ENCODE results near the gene MGAT4A. TPM values are rescaled to one million over a fixed set of nuclear protein-coding genes. Genes with fewer than 3 reads are reported as not detected.

The MGAT4A gene
- total RNA-seq (2014; rRNA removed; shearing (Covaris generic)), result 8.0 and 15.5 TPM in 2 replicates

DNA sequence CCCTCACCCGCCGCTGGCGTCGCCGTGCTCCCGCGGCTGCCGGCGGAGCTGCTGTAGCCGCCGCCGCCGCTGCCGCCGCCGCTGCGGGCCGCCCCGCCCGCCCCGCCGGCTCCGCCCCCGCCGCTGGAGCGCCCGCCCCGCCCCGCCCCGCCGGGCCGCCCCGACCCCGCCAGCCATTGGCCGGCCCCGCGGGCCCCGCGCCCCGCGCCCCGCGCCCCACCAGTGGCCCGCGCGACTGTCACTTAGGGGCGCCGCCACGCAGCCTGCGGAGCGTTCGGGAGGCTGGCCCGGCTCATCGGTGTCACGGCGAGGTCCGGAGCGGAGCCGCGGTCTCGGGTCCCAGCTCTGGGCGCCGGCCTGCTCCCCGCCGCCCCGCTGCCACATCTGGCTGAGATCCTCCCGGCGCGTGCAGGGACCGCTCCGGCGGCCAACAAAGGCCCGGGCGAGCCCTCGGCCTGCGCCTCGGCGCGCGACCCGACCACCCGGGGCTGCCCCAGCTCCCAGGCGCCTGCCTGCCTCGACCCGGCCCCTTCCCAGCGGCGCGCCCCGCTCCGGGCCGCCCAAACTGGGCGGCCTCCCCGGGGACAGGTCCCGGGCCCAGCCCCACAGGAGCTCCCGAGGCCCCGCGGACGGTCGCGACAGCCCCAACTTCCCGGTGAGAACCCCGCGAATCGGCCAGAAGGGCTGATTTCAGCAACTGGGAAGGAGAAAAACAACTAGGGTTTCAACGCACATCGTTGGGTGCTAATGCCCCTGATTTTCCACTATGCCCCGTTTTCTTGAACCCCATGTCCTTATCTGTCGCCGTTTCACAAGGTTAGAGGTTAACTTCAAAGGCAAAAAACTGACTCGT, at the start of gene MGAT4A:
Gene MGAT4A, minus strand, starts transcription at position 92 of the 853 bp plus-strand sequence. CDS start 4,800 bp downstream, outside the sequence.
- peak; percentile 22 for DNase-seq (ENCODE audit: low spot score)

DNA sequence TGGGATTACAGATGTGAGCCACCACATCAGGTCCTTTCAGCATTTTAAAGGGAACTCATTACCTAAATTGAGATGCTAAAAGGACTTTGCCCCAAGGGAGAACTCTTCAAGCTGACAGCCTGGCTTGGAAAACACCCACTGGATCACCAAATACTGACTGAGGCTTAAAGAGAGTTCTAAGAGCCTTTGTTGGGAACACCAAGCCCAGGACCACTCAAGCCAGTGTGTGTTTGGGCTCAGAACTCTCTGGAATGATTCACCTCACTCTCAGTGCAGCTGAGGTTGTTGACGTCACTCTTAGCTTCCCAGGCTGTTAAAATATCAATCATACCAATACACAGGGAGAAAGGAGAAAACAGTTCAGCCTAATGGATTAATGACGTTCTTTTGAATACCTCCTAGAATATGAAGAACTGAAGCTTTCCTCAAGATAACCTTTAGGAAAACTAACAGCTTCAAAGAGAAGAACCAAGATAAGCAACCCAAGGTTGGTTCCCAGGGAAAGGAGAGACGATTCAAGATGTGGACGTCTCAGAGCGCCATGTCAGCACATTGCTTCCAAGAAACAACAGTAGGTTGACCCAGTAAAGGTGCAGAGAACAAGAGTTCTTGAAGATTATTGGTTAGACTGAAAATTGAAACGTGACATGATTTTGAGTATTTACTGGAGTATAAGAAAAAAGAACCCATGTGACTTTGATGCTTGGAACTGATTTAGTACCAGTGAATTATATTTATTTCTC, 48.0 kb upstream of the MGAT4A start:
- DNase-seq (ENCODE audit: low spot score), result no peak

DNA sequence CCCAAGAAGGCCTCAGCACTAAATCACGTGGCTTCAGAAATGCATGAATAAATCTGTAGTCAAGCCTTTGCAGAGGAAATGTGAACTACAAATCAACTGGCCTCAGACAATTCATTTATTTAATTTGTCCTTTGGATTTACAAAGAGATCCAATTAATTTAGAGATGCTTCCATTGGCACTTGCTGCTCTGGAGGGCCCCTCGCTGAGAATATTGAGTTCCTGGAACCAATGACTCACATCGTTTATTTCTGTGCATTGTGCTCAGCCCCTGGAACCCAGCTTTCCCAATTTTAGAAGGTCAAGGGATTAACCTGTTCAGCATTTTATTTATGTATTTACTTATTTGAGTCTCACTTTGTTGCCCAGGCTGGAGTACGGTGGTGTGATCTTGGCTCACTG, 47.2 kb upstream of the MGAT4A start:
- DNase-seq (ENCODE audit: low spot score), result peak; percentile 10

DNA sequence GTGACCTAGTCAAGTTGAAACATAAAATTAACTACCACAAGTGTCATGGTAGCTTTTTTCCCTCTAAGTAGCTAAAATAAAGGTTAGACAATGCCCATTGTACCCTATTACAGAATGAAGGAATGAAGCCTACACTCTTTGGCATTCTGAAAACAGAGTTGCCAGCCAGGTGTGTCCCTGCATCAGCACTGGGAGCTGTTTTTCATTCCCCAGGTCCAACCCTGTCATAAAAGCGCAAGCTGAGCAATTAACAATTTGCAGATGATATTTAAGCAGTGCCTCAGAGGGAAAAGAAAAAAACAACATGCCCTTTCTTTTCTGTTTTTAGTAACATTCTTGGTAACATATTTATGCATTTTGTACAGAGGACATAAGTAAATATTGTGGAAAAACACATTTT, 46.8 kb upstream of the MGAT4A start:
- no peak for DNase-seq (ENCODE audit: low spot score)

DNA sequence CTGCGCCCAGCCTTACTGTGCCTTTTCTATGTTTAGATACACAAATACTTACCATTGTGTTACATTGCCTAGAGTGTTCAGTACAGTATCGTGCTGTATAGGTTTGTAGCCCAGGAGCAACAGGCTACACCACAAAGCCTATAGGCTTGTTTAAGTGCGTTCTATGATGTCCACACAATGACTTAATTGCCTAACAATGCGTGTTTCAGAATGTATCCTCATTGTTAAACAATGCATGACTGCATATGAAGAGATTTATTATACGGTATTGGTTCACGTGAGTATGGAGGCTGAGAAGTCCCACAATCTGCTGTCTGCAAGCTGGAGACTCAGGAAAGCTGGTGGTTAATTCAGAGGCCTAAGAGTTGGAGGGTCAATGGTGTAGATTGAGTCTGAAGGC, 46.1 kb upstream of the MGAT4A start:
- DNase-seq (ENCODE audit: low spot score), result no peak

DNA sequence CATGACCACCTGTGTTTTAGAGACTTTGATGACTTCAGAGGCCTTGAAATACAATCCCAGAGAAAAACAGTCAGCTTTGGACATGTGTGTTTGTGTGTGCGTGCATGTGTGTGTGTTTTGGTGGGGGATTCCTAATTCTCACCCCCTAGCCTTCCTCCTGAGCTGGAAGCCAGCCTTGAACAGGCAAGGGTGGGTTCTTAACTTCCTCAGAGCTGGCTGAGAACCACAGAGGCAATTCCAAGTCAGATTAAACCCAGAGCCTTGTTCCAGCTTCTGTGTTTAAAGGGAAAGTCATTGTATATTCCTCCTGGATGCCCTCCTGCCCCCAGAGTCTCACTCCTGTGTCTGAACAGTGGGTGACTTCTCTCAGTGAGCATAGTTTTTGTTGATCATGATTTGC, 45.2 kb upstream of the MGAT4A start:
- DNase-seq (ENCODE audit: low spot score), result no peak

DNA sequence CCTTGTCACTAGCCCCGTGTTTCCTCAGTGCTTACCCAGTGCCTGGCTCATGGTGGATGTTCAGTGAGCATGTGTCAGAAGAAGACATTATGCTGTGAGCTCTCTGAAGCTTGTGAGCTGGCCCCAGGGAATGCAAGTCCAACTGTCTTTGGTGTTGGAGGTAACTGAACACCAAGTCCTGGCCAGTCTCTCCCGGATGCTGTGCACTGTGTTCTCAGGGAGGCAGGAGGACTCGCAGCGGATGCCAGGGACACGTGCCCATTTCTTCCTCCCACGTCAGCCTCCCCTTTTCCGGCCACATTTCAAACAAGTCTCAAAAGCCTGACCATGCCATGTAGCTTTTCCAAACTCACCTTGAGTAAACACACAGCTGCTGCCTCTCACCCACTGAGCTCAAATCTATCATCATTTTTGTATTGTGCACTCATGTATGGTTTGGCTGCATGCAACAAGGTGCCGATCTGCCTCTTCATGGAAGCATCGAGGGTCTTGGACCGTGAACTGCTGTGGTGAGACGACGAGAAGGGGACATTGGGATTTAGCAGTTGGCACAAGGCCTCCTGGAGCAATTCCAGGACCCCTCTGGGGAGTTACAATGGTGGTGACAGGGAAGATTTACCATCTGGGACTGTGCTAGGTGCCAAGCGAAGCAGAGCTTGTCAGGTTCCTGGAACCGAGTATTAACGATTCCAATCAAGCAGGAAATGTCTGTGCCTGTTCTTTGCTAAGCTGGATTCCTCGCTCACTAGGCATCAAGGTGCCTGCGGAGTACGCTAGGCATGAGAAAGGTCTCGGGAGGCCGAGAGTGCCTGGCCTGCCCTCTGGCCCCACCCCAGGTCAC, 44.4 kb upstream of the MGAT4A start:
- no peak for DNase-seq (ENCODE audit: low spot score)

DNA sequence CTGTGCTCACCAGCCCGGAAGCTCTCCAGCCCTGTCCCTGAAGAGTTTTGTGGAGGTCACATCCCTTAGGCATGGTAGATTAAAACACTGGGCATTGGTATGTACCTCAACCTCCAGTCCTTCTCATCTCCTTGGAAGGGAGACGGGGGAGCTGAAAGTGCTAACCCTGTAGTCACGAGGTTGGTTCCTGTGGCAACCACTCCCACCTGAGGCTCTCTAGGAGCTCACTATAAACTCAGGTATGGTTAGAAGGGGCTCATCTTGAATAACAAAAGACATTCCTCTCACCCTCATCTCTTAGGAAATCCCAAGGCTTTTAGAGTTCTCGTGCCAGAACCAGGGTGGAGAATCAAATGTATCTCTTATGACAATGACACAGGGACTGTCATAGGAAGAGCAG, 43.0 kb upstream of the MGAT4A start:
- no peak for DNase-seq (ENCODE audit: low spot score)

DNA sequence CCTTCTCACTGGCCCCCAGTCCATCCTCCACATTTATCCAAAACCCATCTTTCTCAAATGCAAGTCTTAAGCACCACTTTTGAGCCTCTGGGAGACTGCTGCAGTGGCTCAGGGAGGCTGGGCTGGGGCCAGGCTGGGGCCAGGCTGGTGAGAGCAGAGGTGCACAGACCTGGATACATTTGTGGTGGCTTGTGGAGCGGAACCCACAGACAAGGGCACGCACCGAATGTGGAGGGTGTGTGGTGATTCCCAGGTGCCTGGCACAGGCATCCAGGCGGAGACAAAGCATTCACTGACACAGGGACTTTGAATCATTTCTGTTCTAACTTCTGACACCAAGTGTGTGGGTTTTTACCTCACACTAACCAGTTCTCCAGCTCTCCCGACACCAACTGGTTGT, 42.2 kb upstream of the MGAT4A start:
- no peak for DNase-seq (ENCODE audit: low spot score)

DNA sequence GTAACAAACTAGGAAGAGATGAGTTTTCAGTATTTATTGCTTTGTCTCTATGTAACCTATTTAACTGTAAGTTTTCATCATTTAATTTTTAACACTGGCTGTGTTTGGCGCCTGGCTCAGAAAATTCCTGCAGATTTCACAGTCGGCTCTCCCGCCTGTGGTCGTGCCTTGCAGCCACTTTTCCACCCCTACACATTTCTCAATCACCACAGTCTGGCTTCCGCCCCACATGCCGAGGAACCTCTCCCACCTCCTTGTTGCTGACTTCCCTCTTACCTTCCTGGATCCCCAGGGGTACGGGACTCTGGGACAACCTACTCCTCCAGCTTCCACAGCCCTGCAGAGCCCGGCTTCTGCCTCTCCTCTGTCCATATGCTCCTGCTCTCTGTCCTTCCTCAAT, 41.6 kb upstream of the MGAT4A start:
- DNase-seq (ENCODE audit: low spot score), result no peak

DNA sequence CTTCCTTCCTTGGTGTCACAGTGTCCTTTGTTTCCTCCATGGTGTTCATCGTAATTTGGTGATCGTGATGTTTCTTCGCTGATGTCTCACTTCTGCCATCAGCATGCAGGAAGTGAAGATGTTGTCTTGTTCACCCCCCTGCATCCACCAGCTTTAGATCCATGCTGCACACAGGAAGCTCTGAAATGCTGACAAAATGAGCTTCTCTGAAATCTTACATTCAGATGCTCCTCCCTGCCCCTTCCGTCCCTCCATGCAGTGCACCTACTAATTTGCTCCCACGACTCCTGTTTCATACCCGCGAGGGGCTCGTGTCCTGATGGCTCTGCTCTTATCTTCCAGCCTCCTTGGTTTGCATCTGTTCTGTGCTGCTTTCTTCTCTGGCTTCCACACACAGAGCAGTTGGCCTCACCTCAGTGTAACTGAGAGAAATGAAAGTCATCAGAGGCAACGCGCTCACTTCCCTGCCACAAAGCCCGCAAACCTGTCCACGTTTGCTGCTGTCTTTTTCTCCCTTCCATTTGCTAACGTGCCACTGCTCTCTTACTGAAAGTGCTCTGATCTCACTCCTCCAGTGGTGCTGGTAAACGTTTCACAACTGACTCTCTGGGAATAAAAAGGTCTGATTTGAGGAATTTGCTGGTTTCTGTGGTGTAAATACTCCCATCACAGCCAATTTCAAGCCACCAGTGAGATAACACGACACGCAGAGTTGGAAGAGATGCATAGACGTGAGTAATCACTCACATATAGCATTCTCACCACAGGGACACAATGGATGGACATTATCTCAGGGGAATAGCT, 41.0 kb upstream of the MGAT4A start:
- peak; percentile 24 for DNase-seq (ENCODE audit: low spot score)

DNA sequence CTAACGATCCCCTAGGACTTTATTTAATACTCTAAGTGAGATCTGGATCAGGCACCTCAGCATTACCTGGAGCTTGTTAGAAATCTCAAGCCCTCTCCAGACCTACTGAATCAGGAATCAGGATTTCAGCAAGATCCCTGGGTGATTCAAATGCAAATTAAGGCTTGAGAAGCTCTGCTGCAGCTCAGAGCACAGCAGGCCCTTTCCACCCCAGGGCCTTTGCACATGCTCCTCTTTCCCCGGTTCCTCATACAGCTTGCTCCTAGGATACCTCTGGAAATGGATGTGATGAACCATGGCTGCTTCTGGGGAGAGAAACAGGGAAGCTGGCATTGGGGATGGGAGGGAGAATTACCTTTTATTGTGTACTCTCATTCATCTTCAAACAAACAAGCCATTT, 40.3 kb upstream of the MGAT4A start:
- no peak for DNase-seq (ENCODE audit: low spot score)

DNA sequence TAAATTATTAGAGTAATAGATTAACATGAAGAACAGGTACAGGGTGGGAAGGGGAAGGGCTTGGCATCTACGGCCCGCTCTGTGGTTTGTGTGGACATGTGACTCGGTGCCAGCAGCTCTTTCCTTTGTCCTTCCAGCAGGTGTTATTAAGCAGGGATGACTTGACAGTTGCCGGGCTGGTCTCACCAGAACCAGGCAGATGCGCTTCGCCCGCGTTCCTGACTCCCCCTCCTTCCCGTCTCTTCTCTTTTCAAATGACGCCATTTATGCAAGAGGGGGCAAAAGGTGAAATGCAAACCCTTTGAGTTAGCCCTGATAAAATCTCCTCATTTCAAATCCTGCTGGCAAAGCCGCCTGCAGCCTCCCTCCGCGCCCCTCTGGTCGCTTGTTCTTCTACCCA, 38.9 kb upstream of the MGAT4A start:
- DNase-seq (ENCODE audit: low spot score), result no peak

DNA sequence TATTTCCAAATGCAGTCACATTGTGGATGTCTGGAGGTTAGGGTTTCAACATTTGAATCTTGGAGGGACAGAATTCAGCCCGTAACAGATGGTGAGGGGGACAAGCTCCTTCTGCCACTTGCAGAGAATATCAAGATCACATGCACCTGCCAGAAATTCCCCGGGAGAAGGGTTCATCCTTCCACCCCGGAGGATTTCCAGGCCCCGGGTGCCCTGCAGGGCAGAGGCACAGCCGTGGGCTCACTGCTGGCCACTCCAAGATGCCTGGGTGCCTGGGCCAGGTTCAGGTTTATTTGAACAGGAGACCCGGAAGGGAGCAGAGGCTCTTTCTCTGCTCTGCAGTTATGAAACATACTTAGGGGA, 38.2 kb upstream of the MGAT4A start:
- DNase-seq (ENCODE audit: low spot score), result no peak

DNA sequence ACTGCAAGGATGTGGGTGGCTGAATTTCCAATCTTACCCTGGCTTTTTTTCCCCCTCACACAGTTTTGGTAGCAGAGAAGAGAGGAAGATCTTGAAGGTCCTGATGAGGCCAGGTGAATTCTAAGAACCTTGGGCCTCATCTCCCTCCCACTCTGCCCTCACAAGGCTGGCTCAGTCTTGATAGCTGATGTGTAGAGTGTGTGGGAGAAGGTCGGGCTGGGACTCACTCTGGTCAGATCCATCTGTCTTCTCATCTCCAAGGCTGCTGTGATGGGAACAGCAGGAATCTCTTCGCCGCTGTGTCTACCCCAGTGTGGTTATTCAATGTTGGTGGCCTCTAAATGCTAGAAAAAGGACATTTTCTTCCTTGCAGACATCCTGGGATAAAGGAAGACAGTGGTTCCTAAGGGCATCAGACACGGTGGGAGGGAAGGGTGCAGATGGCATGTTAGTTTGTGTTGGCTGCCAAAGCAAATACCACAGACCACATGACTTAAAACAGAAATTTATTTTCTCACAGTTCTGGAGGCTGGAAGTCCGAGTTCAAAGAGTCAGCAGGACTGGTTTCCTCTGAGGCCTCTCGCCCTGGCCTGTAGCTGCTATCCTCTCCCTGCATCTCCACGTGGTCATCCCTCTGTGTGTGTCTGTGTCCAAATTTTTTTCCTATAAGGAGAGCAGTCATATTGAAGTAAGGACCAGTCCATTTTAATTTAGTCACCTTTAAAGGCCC, 37.6 kb upstream of the MGAT4A start:
- peak; percentile 81 for DNase-seq (ENCODE audit: low spot score)

DNA sequence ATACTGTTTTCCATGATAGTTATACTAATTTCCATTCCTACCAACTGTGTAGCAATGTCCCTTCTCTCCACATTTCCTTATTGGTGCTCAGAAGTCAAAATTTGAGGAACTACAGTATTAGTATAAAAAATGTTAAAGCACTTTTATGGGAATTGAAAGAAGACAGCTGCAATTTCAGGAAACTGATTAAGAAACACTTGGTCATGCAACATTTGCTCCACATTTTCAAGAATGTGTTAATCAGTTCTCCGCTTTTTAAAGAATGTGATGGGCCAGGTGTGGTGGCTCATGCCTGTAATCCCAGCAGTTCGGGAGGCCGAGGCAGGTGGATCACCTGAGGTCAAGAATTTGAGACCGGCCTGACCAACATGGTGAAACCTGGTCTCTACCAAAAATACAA, 33.6 kb upstream of the MGAT4A start:
- no peak for DNase-seq (ENCODE audit: low spot score)

DNA sequence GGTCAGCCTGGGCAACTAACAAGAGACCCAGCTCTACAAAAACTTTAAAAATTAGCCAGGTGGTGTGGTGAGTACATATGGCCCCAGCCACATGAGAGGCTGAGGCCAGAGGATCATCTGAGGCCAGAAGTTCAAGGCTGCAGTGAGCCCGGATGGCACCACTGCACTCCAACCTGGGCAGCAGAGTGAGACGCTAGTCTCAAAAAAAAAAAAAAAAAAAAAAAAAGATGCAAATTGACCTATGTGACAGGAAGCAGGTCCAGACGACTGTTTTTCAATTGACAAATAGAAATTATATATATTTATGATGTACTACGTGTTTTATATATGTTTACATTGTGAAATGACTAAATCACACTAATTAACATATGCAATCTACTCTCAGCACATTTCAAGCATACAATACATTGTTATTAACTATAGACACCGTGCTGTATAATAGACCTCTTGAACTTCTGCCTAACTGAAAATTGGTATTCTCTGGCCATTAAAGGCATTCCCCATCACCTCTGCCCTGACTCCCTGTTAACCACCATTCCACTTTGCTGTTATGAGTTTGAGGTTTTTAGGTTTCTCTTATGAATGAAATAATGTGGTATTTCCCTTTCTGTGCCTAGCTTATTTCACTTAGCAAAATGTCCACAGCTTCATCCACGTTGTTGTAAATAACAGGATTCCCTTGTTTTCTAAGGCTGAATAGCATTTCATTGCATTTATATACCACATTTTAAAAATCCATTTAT, 32.4 kb upstream of the MGAT4A start:
- no peak for DNase-seq (ENCODE audit: low spot score)

DNA sequence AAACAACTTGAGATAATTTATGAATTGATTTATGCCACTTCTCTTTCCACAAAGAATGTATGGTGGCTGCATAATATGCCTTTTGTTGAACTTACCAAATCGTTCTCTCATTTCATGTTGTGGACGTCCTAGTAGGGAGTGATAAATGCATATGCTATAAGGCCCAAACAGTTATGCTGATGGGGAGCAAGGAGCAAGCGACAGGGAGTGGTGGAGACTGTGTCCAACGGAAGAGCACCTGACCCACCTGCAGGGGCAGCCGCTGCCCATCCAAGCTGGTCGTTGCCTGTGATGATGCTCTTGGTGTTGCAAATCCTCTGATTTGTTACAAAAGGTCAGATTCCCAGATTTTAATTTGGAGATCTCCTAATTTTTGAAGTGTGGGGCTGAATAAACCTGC, 31.0 kb upstream of the MGAT4A start:
- DNase-seq (ENCODE audit: low spot score), result no peak

DNA sequence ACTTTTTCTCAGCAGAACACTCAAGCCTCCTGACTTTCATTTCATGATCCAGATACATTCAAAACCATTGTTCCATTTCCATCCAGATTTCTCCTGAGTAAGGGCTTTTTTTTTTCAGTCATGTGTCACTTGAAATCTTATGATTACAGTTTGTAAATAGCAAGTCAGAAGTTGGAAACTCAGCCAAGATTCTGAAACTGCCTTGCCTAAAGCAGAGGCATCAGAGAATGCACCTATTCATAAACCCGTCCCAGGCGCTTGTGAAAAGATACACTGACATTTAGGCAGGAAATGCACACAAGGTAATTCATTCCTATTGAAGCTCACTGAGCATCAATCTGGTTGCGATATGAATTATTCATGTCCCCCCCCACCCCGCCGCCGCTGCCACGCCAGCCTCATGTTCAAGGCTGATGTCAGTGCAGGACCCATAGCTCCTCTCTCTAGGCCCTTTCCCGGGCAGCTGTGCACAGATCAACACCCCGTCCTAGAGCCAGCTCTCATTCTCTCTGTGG, 30.4 kb upstream of the MGAT4A start:
- DNase-seq (ENCODE audit: low spot score), result no peak
